Suprapubic skin (tissue), 3 donors: ENCODE measurements around the gene SEC14L1.

Experiments
- POLR2A ChIP-seq, 2 donors: fragments of 450-650 bp; IDR thresholded peaks; one replicate each; pipeline ENCODE4 v1.6.1; 2017; ENCODE audit warnings: antibody characterized with exemption in 2 of 2, mild to moderate bottlenecking in 2 of 2, moderate library complexity in 2 of 2
- TF ChIP-seq, protein P1 (sequence below), 2 donors: fragments of 200-600 bp in 1 of 2; fragments of 450-650 bp in 1 of 2; sonication (generic) in 1 of 2; IDR thresholded peaks; one replicate each; pipeline ENCODE4 v1.5.1; 2016 to 2019; ENCODE audit warnings: antibody characterized with exemption in 2 of 2, mild to moderate bottlenecking in 1 of 2, moderate library complexity in 1 of 2

DNA sequence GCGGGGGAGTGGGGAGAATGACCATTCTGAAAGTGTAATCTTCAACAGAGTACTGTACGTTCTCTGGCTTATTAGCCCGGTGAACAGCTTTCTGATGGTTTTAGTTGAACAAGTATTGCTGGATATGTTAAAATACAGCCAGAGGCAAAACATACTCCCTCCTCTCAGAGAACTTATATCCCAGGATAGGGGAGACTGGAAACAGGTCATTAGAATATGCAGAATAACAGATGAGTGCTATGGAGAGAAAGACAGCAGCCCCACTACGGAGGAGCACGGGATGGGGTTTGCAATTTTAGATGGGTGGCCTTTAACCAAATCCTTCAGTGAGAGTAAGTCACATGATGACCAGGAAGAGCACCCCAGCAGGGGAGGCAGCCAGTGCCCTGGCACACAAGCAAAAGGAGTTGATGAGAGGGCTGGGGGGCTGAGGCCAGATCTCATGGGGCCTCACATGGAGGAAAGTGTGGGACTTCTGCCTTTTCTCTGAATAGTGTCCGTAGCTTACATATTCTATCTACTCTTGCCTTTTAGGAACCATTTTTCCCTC, 43.1 kb upstream of the SEC14L1 start:
- TF ChIP-seq, protein P1, sequence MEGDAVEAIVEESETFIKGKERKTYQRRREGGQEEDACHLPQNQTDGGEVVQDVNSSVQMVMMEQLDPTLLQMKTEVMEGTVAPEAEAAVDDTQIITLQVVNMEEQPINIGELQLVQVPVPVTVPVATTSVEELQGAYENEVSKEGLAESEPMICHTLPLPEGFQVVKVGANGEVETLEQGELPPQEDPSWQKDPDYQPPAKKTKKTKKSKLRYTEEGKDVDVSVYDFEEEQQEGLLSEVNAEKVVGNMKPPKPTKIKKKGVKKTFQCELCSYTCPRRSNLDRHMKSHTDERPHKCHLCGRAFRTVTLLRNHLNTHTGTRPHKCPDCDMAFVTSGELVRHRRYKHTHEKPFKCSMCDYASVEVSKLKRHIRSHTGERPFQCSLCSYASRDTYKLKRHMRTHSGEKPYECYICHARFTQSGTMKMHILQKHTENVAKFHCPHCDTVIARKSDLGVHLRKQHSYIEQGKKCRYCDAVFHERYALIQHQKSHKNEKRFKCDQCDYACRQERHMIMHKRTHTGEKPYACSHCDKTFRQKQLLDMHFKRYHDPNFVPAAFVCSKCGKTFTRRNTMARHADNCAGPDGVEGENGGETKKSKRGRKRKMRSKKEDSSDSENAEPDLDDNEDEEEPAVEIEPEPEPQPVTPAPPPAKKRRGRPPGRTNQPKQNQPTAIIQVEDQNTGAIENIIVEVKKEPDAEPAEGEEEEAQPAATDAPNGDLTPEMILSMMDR (IDR thresholded peaks at IDR 0.05): no peak
- no peak for TF ChIP-seq POLR2A (IDR thresholded peaks at IDR 0.05)
